Prostate gland (tissue), 2 donors: ENCODE results near the gene PCBD2. TPM values are rescaled to one million over a fixed set of nuclear protein-coding genes. Genes with fewer than 3 reads are reported as not detected.

Experiments used
- DNase-seq: peaks from one replicate; pipeline ENCODE4 v3.0.0-alpha.2; 2019; ENCODE audit warnings: low spot score
- H3K27ac ChIP-seq, 2 donors: fragments of 200-600 bp; sonication (generic); 2 replicates each; pipeline ENCODE4 v1.5.1; 2017 to 2019
- H3K27me3 ChIP-seq: fragments of 200-600 bp; sonication (generic); replicated peaks from 2 replicates; pipeline ENCODE4 v1.5.1; 2019; ENCODE audit not compliant: insufficient read depth
- H3K36me3 ChIP-seq, 2 donors: fragments of 200-600 bp; sonication (generic); 1 replicate in 1 of 2; 2 replicates in 1 of 2; pipeline versions ENCODE4 v1.5.1 to v1.8.1; 2017 to 2019
- H3K4me1 ChIP-seq: fragments of 200-600 bp; sonication (generic); replicated peaks from 2 replicates; pipeline ENCODE4 v1.5.1; 2019
- H3K4me3 ChIP-seq, 2 donors: fragments of 200-600 bp; sonication (generic); 2 replicates each; pipeline ENCODE4 v1.5.1; 2017 to 2019
- H3K9me3 ChIP-seq: fragments of 200-600 bp; sonication (generic); 2 replicates; pipeline ENCODE4 v1.5.1; 2017
- POLR2A ChIP-seq: fragments of 450-650 bp; IDR thresholded peaks from one replicate; pipeline ENCODE4 v1.6.1; 2016; ENCODE audit warnings: antibody characterized with exemption, mild to moderate bottlenecking
- POLR2AphosphoS5 ChIP-seq: sonication (generic); formaldehyde crosslinking; IDR thresholded peaks from one replicate; pipeline ENCODE4 v1.6.1; 2017; ENCODE audit warnings: antibody characterized with exemption
- WGBS: methylation state at CpG from one replicate; pipeline ENCODE4 v1.1.5; 2018; 5-methylcytosine and 5-hydroxymethylcytosine counted together
- intact Hi-C: fragments of 100-400 bp; cut with DNase I; formaldehyde crosslinking; loops from one replicate; pipeline ENCODE4 v1.14.2; 2022
- total RNA-seq, 2 donors: library from RNA; depleted of rRNA; stranded (reverse); fragments of >200 nt; gene quantifications; one replicate each; pipeline ENCODE4 v1.1.0, GENCODE V29; 2016
- TF ChIP-seq, protein P1 (sequence below), 4 experiments: fragments of 200-600 bp in 2 of 4; fragments of 450-650 bp in 2 of 4; sonication (generic) in 2 of 4; IDR thresholded peaks; 1 replicate in 3 of 4; 2 replicates in 1 of 4; pipeline ENCODE4 v1.5.1; 2016 to 2019; ENCODE audit warnings: antibody characterized with exemption in 4 of 4, mild to moderate bottlenecking in 2 of 4, moderate library complexity in 2 of 4

Gene PCBD2
- total RNA-seq, 2 donors from 2014 or later: 7.4 to 9.4 TPM

- Histone ChIP-seq H3K4me3 (no peak overlapping the region), H3K36me3 (no peaks in the 10 kb centered on the region), H3K27me3 (no peaks in the 10 kb centered on the region), H3K4me1 (no peaks in the 10 kb centered on the region), H3K9me3 (no peaks in the 10 kb centered on the region), H3K27ac (no peak overlapping the region)
- WGBS: 81% methylated on average over 13 of the region's 13 CpGs
- TF ChIP-seq POLR2A: no peak
- TF ChIP-seq, protein P1, sequence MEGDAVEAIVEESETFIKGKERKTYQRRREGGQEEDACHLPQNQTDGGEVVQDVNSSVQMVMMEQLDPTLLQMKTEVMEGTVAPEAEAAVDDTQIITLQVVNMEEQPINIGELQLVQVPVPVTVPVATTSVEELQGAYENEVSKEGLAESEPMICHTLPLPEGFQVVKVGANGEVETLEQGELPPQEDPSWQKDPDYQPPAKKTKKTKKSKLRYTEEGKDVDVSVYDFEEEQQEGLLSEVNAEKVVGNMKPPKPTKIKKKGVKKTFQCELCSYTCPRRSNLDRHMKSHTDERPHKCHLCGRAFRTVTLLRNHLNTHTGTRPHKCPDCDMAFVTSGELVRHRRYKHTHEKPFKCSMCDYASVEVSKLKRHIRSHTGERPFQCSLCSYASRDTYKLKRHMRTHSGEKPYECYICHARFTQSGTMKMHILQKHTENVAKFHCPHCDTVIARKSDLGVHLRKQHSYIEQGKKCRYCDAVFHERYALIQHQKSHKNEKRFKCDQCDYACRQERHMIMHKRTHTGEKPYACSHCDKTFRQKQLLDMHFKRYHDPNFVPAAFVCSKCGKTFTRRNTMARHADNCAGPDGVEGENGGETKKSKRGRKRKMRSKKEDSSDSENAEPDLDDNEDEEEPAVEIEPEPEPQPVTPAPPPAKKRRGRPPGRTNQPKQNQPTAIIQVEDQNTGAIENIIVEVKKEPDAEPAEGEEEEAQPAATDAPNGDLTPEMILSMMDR (IDR thresholded peaks at IDR 0.05): no peak
- no peak for TF ChIP-seq POLR2AphosphoS5
- intact Hi-C loops: no loop called here
- DNase-seq: no peak
These were observed 104.2 kb downstream of the PCBD2 start for GRCh38 chr5:135008981-135009735.

DNA sequence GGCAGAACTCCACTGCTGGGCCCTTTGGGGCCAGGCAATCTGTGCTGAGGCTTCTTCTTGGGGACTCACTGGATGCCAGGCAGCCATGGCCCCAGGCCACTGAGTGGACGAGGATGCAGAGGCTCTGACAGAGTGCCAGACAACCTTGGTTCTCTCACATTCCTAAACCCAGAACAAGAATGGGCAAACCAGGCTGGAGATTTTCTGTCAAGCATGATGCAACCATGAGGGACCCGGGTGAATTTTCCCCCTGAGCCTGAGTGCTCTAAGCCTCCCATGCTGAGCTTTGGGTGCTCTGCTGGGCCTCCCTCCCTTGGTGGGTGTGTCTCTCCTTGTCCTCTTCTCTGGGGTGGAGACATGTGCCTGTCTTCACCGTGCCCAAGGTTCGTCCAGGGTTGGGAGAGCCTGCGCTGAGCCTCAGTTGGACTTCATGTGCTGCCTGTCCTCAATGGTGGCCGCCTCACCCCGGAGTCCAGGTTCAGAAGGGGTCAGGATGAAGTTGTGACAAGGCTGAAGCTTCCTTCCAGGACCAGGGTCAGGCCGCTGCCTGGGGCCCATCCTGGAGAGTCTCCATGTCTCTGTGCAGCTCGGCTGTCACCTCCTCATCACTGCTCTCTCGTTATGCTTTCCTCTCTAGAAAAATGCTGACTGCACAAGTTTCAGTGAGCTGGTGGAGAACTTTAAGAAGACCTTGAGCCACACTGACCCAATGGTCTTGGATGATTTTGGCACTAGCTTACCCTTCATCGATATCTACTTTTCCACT lies 105.0 kb downstream of the PCBD2 start:
- no peaks in the 10 kb centered on the region for H3K9me3 ChIP-seq
- whole genome bisulfite sequencing: 84% methylated on average over 11 of the region's 11 CpGs
- peaks cover 6% of the 10 kb centered on the region for H3K4me1 ChIP-seq
- intact Hi-C loops: loop anchor here (5.0 to 10.0 kb wide), 3 partner anchors 165 to 322 kb away; partner anchors contain the start of gene C5orf24
- no peak overlapping the region for H3K27ac ChIP-seq
- H3K36me3 ChIP-seq: no peaks in the 10 kb centered on the region
- H3K4me3 ChIP-seq: no peak overlapping the region
- TF ChIP-seq POLR2A (no peak), POLR2AphosphoS5 (no peak)
- TF ChIP-seq, protein P1 (IDR thresholded peaks at IDR 0.05): no peak
- no peak for DNase-seq
- H3K27me3 ChIP-seq: no peaks in the 10 kb centered on the region

DNA sequence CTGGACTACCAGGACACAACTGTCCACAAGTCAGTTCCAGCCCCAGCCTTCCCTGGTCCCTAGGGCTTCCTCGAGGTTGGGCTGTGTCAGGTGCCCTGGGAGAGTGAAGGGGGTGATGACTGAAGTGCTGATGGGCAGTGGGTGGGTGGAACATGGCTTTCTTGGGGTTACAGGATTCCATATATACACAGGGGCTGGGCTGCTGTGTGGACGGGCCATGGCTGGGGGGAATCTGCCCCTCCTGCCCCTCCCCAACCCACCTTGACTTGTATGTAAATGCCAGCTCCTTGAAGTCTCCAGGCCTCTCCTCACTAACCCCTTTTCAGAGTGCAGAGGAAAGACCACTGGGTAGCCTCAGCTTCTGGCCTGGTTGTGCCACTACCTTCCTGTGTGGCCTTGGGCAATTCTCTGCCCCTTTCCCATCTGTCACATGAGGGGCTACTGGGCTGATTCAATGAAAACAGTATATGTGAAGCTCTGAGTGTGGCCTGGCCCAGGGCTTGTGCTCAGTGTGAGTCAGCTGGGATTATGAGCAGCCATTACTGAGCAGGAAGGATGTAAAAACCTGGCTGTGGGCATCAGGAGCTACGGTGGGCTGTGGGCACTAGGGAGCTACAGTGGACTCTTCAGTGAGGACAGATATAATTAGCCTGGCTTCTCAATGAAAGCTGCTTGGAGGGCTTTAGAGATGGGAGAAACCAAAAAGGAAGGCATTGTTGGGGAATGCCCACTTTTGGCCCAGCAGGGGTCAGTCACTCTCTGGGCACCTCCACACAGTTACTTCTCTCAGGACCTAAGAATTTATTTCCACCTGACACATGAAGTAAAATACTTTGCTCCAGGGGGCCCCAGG lies 105.8 kb downstream of the PCBD2 start:
- intact Hi-C loops: loop anchor here (5.0 to 10.0 kb wide), 3 partner anchors 166 to 322 kb away; partner anchors contain the start of gene C5orf24
- H3K9me3 ChIP-seq: no peaks in the 10 kb centered on the region
- WGBS: 89% methylated on average over 3 of the region's 3 CpGs
- H3K27ac ChIP-seq: no peak overlapping the region
- no peaks in the 10 kb centered on the region for H3K36me3 ChIP-seq
- TF ChIP-seq POLR2A (no peak), POLR2AphosphoS5 (no peak)
- TF ChIP-seq, protein P1 (IDR thresholded peaks at IDR 0.05): no peak
- H3K4me3 ChIP-seq: no peak overlapping the region
- H3K4me1 ChIP-seq: peaks cover 6% of the 10 kb centered on the region
- no peak for DNase-seq
- no peaks in the 10 kb centered on the region for H3K27me3 ChIP-seq

GRCh38 chr5:135011355-135012032 lies 106.6 kb downstream of the PCBD2 start:
- H3K4me3 ChIP-seq: no peak overlapping the region
- no peaks in the 10 kb centered on the region for H3K36me3 ChIP-seq
- TF ChIP-seq POLR2A (no peak), POLR2AphosphoS5 (no peak)
- TF ChIP-seq, protein P1 (IDR thresholded peaks at IDR 0.05): no peak
- H3K27ac ChIP-seq: no peak overlapping the region
- intact Hi-C loops: loop anchor here (2.0 to 10.0 kb wide), 4 partner anchors 67 to 321 kb away; partner anchors contain the start of gene C5orf24
- peaks cover 6% of the 10 kb centered on the region for H3K4me1 ChIP-seq
- H3K27me3 ChIP-seq: no peaks in the 10 kb centered on the region
- no peak for DNase-seq
- WGBS: 86% methylated on average over 3 of the region's 4 CpGs
- H3K9me3 ChIP-seq: no peaks in the 10 kb centered on the region
